ENCODE measurements around the gene ANKHD1. TPM values are rescaled to one million over a fixed set of nuclear protein-coding genes. Genes with fewer than 3 reads are reported as not detected.
A peak's percentile ranks its signal among the peaks of the same experiment; 100 is the strongest.

Gene ANKHD1
- polyA plus RNA-seq, 2 donors: 37.7 to 43.2 TPM

DNA sequence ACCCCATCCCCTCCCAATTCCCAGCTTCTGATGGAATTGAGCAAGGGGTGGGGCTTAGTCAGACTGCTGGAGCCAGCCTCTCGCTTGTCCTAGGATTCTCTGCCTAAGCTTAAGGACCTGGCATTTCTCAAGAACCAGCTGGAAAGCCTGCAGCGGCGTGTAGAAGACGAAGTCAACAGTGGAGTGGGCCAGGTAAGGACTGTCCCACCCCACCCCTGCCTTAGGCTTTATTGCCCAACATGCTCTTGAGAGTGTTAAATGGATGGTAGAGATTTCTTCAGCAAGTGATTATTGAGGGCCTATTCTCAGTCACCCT lies 164.1 kb downstream of the ANKHD1 start:
- WGBS, 2 donors: 51 to 64% methylated on average over 4 of the region's 4 CpGs
- peaks cover 4 to 20% of the 10 kb centered on the region in 2 donors for H3K4me1 ChIP-seq (ENCODE audit: control insufficient read depth in 2 of 2, insufficient read depth in 2 of 2, low read length in 1 of 2)
- H3K36me3 ChIP-seq (ENCODE audit: control insufficient read depth in 2 of 2, insufficient read depth in 2 of 2, low read length in 1 of 2): peaks cover 18 to 30% of the 10 kb centered on the region in 2 donors
- no peaks in the 10 kb centered on the region for H3K9me3 ChIP-seq (ENCODE audit: control insufficient read depth in 2 of 2, insufficient read depth in 1 of 2, low read depth in 1 of 2, low read length in 1 of 2)
- no peaks in the 10 kb centered on the region for H3K27me3 ChIP-seq (ENCODE audit: control insufficient read depth in 1 of 2, insufficient read depth in 2 of 2, low read length in 2 of 2)
- H3K4me3 ChIP-seq (ENCODE audit: low read depth in 1 of 2, low read length in 2 of 2): peak overlapping the region in 1 of 2 donors; percentile 73
- peak overlapping the region; percentile 92 to 94 for H3K27ac ChIP-seq (ENCODE audit: low read depth in 2 of 2, low read length in 1 of 2)

DNA sequence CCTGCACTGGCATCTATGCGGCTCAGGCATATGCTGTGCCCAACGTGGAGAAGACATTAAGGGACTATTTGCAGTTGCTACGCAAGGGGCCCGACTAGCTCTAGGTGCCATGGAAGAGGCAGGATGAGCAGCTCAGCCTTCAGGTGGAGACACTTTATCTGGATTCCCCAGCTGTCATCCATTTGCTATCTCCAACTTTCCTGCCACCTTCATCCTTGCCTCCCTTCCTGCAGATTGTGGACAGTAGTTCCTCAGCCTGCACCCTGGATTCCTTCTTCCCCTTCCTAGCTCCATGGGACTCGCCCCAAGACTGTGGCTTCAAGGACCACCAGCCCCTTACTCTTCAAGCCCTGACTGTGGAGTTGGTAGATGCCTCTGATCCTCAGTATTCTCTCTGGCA lies 165.0 kb downstream of the ANKHD1 start:
- no peak overlapping the region for H3K27ac ChIP-seq (ENCODE audit: low read depth in 2 of 2, low read length in 1 of 2)
- H3K4me3 ChIP-seq (ENCODE audit: low read depth in 1 of 2, low read length in 2 of 2): no peak overlapping the region
- H3K9me3 ChIP-seq (ENCODE audit: control insufficient read depth in 2 of 2, insufficient read depth in 1 of 2, low read depth in 1 of 2, low read length in 1 of 2): no peaks in the 10 kb centered on the region
- peaks cover 16 to 24% of the 10 kb centered on the region in 2 donors for H3K36me3 ChIP-seq (ENCODE audit: control insufficient read depth in 2 of 2, insufficient read depth in 2 of 2, low read length in 1 of 2)
- H3K4me1 ChIP-seq (ENCODE audit: control insufficient read depth in 2 of 2, insufficient read depth in 2 of 2, low read length in 1 of 2): peaks cover 4 to 20% of the 10 kb centered on the region in 2 donors
- H3K27me3 ChIP-seq (ENCODE audit: control insufficient read depth in 1 of 2, insufficient read depth in 2 of 2, low read length in 2 of 2): no peaks in the 10 kb centered on the region
- WGBS, 2 donors: 90 to 92% methylated on average over 5 of the region's 5 CpGs

DNA sequence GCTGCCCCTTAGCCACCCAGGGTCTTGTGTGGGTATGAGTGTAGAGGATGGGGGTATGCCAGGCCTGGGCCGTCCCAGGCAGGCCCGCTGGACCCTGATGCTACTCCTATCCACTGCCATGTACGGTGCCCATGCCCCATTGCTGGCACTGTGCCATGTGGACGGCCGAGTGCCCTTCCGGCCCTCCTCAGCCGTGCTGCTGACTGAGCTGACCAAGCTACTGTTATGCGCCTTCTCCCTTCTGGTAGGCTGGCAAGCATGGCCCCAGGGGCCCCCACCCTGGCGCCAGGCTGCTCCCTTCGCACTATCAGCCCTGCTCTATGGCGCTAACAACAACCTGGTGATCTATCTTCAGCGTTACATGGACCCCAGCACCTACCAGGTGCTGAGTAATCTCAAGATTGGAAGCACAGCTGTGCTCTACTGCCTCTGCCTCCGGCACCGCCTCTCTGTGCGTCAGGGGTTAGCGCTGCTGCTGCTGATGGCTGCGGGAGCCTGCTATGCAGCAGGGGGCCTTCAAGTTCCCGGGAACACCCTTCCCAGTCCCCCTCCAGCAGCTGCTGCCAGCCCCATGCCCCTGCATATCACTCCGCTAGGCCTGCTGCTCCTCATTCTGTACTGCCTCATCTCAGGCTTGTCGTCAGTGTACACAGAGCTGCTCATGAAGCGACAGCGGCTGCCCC lies 165.6 kb downstream of the ANKHD1 start:
- no peak overlapping the region for H3K4me3 ChIP-seq (ENCODE audit: low read depth in 1 of 2, low read length in 2 of 2)
- peaks cover 16 to 20% of the 10 kb centered on the region in 2 donors for H3K36me3 ChIP-seq (ENCODE audit: control insufficient read depth in 2 of 2, insufficient read depth in 2 of 2, low read length in 1 of 2)
- H3K27me3 ChIP-seq (ENCODE audit: control insufficient read depth in 1 of 2, insufficient read depth in 2 of 2, low read length in 2 of 2): no peaks in the 10 kb centered on the region
- peaks cover 4 to 18% of the 10 kb centered on the region in 2 donors for H3K4me1 ChIP-seq (ENCODE audit: control insufficient read depth in 2 of 2, insufficient read depth in 2 of 2, low read length in 1 of 2)
- H3K9me3 ChIP-seq (ENCODE audit: control insufficient read depth in 2 of 2, insufficient read depth in 1 of 2, low read depth in 1 of 2, low read length in 1 of 2): no peaks in the 10 kb centered on the region
- peak overlapping the region in 1 of 2 donors; percentile 16 for H3K27ac ChIP-seq (ENCODE audit: low read depth in 2 of 2, low read length in 1 of 2)
- WGBS, 2 donors: 90 to 91% methylated on average over 22 of the region's 22 CpGs

DNA sequence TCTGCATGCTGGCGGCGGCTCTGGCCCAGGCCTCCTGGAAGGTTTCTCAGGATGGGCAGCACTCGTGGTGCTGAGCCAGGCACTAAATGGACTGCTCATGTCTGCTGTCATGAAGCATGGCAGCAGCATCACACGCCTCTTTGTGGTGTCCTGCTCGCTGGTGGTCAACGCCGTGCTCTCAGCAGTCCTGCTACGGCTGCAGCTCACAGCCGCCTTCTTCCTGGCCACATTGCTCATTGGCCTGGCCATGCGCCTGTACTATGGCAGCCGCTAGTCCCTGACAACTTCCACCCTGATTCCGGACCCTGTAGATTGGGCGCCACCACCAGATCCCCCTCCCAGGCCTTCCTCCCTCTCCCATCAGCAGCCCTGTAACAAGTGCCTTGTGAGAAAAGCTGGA lies 166.2 kb downstream of the ANKHD1 start:
- Histone ChIP-seq H3K27ac (ENCODE audit: low read depth in 2 of 2, low read length in 1 of 2) (peak overlapping the region in 1 of 2 donors; percentile 27), H3K4me1 (ENCODE audit: control insufficient read depth in 2 of 2, insufficient read depth in 2 of 2, low read length in 1 of 2) (peaks cover 4 to 18% of the 10 kb centered on the region in 2 donors)
- WGBS, 2 donors: 95 to 96% methylated on average over 13 of the region's 13 CpGs

DNA sequence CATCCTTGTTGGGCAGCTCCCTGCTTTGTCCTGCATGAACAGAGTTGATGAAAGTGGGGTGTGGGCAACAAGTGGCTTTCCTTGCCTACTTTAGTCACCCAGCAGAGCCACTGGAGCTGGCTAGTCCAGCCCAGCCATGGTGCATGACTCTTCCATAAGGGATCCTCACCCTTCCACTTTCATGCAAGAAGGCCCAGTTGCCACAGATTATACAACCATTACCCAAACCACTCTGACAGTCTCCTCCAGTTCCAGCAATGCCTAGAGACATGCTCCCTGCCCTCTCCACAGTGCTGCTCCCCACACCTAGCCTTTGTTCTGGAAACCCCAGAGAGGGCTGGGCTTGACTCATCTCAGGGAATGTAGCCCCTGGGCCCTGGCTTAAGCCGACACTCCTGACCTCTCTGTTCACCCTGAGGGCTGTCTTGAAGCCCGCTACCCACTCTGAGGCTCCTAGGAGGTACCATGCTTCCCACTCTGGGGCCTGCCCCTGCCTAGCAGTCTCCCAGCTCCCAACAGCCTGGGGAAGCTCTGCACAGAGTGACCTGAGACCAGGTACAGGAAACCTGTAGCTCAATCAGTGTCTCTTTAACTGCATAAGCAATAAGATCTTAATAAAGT lies 166.9 kb downstream of the ANKHD1 start:
- no peaks in the 10 kb centered on the region for H3K27me3 ChIP-seq (ENCODE audit: control insufficient read depth in 1 of 2, insufficient read depth in 2 of 2, low read length in 2 of 2)
- no peak overlapping the region for H3K4me3 ChIP-seq (ENCODE audit: low read depth in 1 of 2, low read length in 2 of 2)
- H3K9me3 ChIP-seq (ENCODE audit: control insufficient read depth in 2 of 2, insufficient read depth in 1 of 2, low read depth in 1 of 2, low read length in 1 of 2): no peaks in the 10 kb centered on the region
- peaks cover 4 to 15% of the 10 kb centered on the region in 2 donors for H3K4me1 ChIP-seq (ENCODE audit: control insufficient read depth in 2 of 2, insufficient read depth in 2 of 2, low read length in 1 of 2)
- H3K36me3 ChIP-seq (ENCODE audit: control insufficient read depth in 2 of 2, insufficient read depth in 2 of 2, low read length in 1 of 2): peaks cover 16 to 20% of the 10 kb centered on the region in 2 donors
- 86 to 93% methylated on average over 2 of the region's 2 CpGs for WGBS, 2 donors
- peak overlapping the region; percentile 41 to 54 for H3K27ac ChIP-seq (ENCODE audit: low read depth in 2 of 2, low read length in 1 of 2)

More for the DNA sequence above, 166.2 kb downstream of the ANKHD1 start:
- Histone ChIP-seq H3K36me3 (ENCODE audit: control insufficient read depth in 2 of 2, insufficient read depth in 2 of 2, low read length in 1 of 2) (peaks cover 16 to 20% of the 10 kb centered on the region in 2 donors), H3K27me3 (ENCODE audit: control insufficient read depth in 1 of 2, insufficient read depth in 2 of 2, low read length in 2 of 2) (no peaks in the 10 kb centered on the region), H3K4me3 (ENCODE audit: low read depth in 1 of 2, low read length in 2 of 2) (no peak overlapping the region), H3K9me3 (ENCODE audit: control insufficient read depth in 2 of 2, insufficient read depth in 1 of 2, low read depth in 1 of 2, low read length in 1 of 2) (no peaks in the 10 kb centered on the region)

DNA sequence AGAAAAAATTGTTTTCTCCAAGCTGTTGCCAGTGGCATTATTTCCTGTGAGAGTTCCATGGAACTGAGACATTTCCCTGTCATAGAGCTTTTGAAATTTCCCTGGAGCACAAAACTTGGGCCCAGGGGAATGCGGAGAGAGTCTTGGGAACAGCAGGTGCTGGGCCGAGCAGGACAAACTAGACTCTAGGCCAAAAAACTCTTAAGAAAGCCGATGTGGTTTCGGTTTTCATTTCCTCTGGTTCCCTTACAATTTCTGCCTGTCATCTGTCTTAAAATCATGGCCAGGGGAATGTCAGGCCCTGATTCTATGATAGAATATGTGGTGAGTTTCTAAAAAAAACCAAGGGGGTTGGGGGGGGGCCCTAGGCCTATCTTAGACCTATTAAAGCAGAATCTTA lies 167.6 kb downstream of the ANKHD1 start:
- H3K4me1 ChIP-seq (ENCODE audit: control insufficient read depth in 2 of 2, insufficient read depth in 2 of 2, low read length in 1 of 2): peaks cover 4 to 11% of the 10 kb centered on the region in 2 donors

DNA sequence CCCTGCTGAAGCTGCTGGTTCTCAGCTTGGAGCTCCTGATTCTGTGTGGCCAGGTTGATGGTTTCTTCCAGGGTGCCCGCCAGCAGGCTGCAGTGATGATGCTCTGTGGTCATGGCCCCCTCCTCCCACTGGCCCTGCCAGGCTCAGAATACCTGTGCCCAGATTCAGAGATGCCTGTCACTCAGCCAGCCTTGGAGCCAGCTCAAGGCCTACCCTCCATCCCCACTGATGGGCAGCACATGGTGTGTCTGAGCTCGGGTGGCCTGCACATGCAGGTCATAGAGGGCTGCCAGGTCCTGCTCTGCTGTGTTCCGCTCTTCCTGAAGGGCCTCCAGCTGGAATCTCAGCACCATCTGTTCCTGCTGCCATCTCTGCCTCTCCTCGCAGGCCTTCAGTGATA lies 168.4 kb downstream of the ANKHD1 start:
- 91 to 94% methylated on average over 4 of the region's 4 CpGs for WGBS, 2 donors
- Histone ChIP-seq H3K27me3 (ENCODE audit: control insufficient read depth in 1 of 2, insufficient read depth in 2 of 2, low read length in 2 of 2) (no peaks in the 10 kb centered on the region), H3K36me3 (ENCODE audit: control insufficient read depth in 2 of 2, insufficient read depth in 2 of 2, low read length in 1 of 2) (peaks cover 16 to 20% of the 10 kb centered on the region in 2 donors), H3K4me3 (ENCODE audit: low read depth in 1 of 2, low read length in 2 of 2) (no peak overlapping the region), H3K4me1 (ENCODE audit: control insufficient read depth in 2 of 2, insufficient read depth in 2 of 2, low read length in 1 of 2) (peaks cover 4 to 11% of the 10 kb centered on the region in 2 donors), H3K27ac (ENCODE audit: low read depth in 2 of 2, low read length in 1 of 2) (no peak overlapping the region), H3K9me3 (ENCODE audit: control insufficient read depth in 2 of 2, insufficient read depth in 1 of 2, low read depth in 1 of 2, low read length in 1 of 2) (no peaks in the 10 kb centered on the region)

More for the DNA sequence above, 167.6 kb downstream of the ANKHD1 start:
- 50 to 56% methylated on average over 4 of the region's 4 CpGs for WGBS, 2 donors
- no peaks in the 10 kb centered on the region for H3K27me3 ChIP-seq (ENCODE audit: control insufficient read depth in 1 of 2, insufficient read depth in 2 of 2, low read length in 2 of 2)
- H3K9me3 ChIP-seq (ENCODE audit: control insufficient read depth in 2 of 2, insufficient read depth in 1 of 2, low read depth in 1 of 2, low read length in 1 of 2): no peaks in the 10 kb centered on the region
- peaks cover 16 to 20% of the 10 kb centered on the region in 2 donors for H3K36me3 ChIP-seq (ENCODE audit: control insufficient read depth in 2 of 2, insufficient read depth in 2 of 2, low read length in 1 of 2)
- no peak overlapping the region for H3K4me3 ChIP-seq (ENCODE audit: low read depth in 1 of 2, low read length in 2 of 2)
- H3K27ac ChIP-seq (ENCODE audit: low read depth in 2 of 2, low read length in 1 of 2): peak overlapping the region; percentile 26 to 41

DNA sequence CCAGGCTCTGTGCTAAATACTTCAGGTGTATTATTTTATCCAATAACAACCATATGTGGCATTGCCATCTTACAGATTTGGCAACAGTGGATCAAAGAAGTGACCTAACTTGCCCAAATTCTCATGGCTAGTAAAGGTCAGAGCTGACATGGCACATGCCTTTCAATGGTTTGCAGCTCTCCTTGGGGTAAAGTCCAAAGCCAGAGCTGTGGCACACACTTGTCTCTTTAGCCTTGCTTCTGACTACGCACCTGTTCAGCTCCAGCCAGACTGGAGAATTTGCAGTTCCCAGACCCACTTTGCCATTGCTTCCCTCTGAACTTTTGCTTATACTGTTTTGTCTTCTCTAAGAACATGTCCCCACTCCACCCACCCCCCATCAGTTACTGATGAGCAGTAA lies 168.9 kb downstream of the ANKHD1 start:
- Histone ChIP-seq H3K4me1 (ENCODE audit: control insufficient read depth in 2 of 2, insufficient read depth in 2 of 2, low read length in 1 of 2) (peaks cover 4 to 11% of the 10 kb centered on the region in 2 donors), H3K36me3 (ENCODE audit: control insufficient read depth in 2 of 2, insufficient read depth in 2 of 2, low read length in 1 of 2) (peaks cover 16 to 20% of the 10 kb centered on the region in 2 donors), H3K27ac (ENCODE audit: low read depth in 2 of 2, low read length in 1 of 2) (no peak overlapping the region), H3K27me3 (ENCODE audit: control insufficient read depth in 1 of 2, insufficient read depth in 2 of 2, low read length in 2 of 2) (no peaks in the 10 kb centered on the region), H3K4me3 (ENCODE audit: low read depth in 1 of 2, low read length in 2 of 2) (no peak overlapping the region), H3K9me3 (ENCODE audit: control insufficient read depth in 2 of 2, insufficient read depth in 1 of 2, low read depth in 1 of 2, low read length in 1 of 2) (no peaks in the 10 kb centered on the region)
- 95 to 97% methylated on average over 1 of the region's 1 CpG for WGBS, 2 donors

DNA sequence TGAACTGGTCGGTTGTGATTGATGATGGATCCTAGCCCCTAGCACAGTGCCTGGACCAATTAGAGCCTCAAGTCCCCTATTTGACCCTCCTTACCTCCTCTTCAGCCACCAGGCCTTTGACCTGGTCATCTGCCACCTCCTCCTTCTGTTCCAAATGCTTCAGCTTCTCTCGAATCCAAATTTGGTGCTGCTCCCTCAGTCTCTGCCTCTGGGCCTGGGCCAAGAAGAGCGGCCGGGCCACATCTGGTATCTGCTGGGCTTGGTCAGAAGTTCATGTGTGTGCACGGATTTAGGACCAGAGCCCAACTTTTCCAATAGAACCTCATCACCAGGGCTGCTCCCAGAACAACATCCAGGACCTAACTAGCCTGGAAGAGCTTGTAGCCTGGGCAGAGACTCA lies 169.5 kb downstream of the ANKHD1 start:
- no peaks in the 10 kb centered on the region for H3K9me3 ChIP-seq (ENCODE audit: control insufficient read depth in 2 of 2, insufficient read depth in 1 of 2, low read depth in 1 of 2, low read length in 1 of 2)
- H3K4me1 ChIP-seq (ENCODE audit: control insufficient read depth in 2 of 2, insufficient read depth in 2 of 2, low read length in 1 of 2): peaks cover 4 to 8% of the 10 kb centered on the region in 2 donors
- H3K4me3 ChIP-seq (ENCODE audit: low read depth in 1 of 2, low read length in 2 of 2): no peak overlapping the region
- H3K27me3 ChIP-seq (ENCODE audit: control insufficient read depth in 1 of 2, insufficient read depth in 2 of 2, low read length in 2 of 2): no peaks in the 10 kb centered on the region
- WGBS, 2 donors: 71 to 74% methylated on average over 5 of the region's 5 CpGs
- peak overlapping the region; percentile 22 to 29 for H3K27ac ChIP-seq (ENCODE audit: low read depth in 2 of 2, low read length in 1 of 2)
- H3K36me3 ChIP-seq (ENCODE audit: control insufficient read depth in 2 of 2, insufficient read depth in 2 of 2, low read length in 1 of 2): peaks cover 16 to 20% of the 10 kb centered on the region in 2 donors

Measured in esophagus (tissue), 2 donors.